GM10266 (cell line): ENCODE measurements around the gene PUDP.
A peak's percentile ranks its signal among the peaks of the same experiment; 100 is the strongest.

Experiments
- DNase-seq: peaks from one replicate; pipeline ENCODE4 v3.0.0; 2012; ENCODE audit errors: extremely low spot score
- TF ChIP-seq, protein P1 (sequence below): IDR thresholded peaks from 2 replicates; pipeline ENCODE4 v1.5.1; 2012; ENCODE audit warnings: mild to moderate bottlenecking, low read depth; ENCODE audit not compliant: control insufficient read depth, insufficient read depth; ENCODE audit errors: missing control alignments

Gene PUDP

DNA sequence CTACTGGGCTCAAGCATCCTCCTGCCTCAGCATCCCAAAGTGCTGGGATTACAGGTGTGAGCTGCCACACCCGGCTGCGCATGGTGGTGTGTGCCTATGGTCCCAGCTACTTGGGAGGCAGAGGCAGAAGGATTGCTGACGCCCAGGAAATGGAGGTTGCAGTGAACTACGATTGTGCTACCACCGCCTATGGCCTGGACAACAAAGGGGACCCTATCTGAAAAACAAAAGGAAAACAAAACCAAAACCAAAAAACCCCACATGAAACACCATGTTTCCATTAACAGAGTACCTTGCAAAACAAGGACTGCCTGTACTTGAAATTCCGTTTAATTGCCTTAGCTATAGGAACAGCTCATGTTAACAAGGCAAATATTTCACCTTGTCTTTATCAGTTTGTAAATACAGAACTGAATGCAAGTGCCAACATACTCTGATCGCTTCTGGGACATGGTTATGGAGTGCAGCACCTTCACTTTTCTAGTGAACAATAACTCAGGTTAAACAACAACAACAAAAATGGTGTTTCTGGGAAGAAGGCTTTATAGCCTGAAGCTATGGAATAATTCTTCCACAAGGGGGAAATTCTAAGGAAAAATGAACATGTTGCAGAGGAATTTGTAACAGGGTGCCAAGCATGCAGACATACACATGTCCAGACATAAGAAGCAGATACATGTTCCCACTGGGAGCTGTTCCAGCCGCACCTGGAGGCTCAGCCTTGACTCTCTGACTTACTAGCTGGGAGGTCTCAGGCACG lies 73.6 kb downstream of the PUDP start:
- TF ChIP-seq, protein P1, sequence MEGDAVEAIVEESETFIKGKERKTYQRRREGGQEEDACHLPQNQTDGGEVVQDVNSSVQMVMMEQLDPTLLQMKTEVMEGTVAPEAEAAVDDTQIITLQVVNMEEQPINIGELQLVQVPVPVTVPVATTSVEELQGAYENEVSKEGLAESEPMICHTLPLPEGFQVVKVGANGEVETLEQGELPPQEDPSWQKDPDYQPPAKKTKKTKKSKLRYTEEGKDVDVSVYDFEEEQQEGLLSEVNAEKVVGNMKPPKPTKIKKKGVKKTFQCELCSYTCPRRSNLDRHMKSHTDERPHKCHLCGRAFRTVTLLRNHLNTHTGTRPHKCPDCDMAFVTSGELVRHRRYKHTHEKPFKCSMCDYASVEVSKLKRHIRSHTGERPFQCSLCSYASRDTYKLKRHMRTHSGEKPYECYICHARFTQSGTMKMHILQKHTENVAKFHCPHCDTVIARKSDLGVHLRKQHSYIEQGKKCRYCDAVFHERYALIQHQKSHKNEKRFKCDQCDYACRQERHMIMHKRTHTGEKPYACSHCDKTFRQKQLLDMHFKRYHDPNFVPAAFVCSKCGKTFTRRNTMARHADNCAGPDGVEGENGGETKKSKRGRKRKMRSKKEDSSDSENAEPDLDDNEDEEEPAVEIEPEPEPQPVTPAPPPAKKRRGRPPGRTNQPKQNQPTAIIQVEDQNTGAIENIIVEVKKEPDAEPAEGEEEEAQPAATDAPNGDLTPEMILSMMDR, result no peak
- DNase-seq, result no peak

DNA sequence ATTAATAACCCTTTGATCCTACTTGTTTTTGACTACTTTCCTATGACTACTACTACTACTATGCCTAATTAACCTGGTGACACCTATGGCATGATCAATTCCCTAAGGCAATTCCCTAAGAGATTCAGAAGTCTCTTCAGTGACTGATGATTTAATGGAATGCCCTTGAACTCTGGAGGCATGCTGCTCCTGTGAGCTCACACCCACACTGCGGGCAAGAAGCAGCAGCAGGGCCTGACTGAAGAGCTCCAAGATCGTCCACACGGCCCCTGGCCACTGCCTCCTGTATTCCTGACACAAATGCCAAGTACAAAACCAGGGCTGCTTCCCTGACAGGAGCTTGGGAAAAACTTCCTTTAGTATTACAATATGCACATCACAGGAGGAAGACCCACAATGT lies 74.6 kb downstream of the PUDP start:
- TF ChIP-seq, protein P1, result no peak
- no peak for DNase-seq

DNA sequence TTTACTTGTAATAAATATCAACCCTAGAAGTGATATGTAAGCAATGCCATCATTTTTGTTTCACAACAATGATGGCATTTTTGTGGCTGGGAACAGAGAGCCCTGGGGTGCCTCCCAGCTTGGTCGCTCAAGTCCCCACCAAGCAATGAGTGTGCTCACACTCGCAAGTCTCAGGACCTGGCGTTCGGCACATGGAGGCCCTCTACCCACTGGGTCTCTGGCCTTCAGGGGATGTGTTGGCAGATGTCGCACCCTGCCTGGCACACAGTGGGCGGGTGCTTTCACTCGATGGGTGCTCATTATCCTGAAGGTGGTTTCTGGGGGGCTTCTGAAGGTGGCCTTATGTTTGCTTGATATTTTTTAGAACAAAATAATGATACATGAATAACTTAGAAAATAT lies 75.1 kb downstream of the PUDP start:
- DNase-seq, result no peak
- TF ChIP-seq, protein P1, result no peak

DNA sequence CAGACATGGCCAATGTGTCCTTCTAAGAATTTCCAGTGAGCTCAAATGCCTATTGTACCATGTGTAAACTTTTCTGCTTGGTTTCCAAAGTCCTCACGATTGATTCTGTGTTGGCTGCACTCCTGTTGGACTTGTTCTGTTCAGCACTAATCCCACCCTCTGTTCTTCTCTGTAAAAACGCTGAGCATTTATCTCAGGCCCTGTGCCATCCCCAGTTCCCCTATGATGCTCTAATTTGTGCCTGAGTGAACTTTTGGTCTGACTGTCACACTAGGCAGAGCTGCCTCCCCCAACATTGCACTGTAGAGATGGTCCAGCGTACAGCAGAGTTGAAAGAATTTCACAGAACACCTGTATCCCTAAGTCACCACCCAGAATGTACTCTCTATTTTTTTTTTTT lies 76.6 kb downstream of the PUDP start:
- TF ChIP-seq, protein P1, result no peak
- DNase-seq, result no peak

DNA sequence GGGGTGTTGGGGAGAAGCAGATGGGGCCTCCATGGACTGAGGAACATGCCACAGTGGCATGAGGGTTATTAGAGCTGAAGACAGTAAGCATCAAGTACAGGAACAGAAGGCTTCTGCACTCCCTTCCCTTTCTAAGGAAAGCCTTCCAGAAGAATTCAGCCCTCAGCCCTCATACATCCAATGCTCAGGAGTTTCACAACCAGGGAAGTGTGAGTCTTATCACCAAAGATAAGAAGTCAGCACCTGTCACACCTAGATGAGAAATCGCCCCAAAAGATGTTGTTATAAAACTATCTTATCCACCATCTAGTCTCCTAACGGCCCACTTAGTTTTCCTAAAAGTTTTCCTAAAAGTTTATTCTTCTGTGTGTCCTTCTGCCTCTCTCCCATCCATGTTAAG lies 78.4 kb downstream of the PUDP start:
- TF ChIP-seq, protein P1, result no peak
- DNase-seq, result no peak

DNA sequence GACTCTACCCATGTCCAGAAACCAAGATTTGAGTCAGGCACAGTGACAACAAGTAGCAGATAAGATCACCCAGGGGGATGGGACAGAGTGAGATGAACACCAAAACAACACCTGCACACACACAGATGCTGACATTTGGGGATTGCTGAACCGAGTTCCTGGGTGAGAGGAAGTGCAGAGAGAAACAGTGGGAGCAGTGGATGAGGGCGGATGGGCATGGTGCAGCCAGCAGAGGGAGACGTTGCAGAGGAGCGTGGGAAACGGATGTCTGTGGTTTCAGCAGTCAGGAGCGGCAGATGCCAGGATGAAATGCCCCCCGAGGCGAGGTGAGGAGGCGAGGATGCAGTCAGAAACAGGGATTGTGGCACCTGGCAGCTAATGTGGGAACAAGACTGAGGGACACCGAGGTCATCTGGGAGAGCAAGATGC lies 79.0 kb downstream of the PUDP start:
- TF ChIP-seq, protein P1, result peak; percentile 42
- DNase-seq, result no peak

DNA sequence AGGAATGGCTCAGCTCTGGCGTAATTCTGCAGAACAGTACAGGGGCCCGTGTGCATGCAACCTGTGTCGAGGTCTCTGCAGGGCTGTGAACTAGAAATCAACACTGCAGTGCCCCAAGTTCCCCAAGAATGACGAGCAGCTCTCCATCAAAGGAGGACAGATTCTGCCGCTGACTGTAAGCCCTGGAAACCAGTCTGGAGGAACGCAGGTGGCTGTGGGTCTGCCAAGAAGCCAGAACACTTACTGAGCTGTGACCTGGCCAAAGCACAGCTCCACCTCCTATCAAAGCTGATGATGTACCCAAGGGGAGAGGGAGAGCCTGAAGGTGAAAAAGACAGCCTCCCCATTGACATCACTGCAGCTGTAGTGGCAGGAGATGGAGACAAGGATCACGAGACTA lies 80.7 kb downstream of the PUDP start:
- no peak for DNase-seq
- TF ChIP-seq, protein P1, result no peak
